GM18861 (cell line): Measurements from ENCODE around the gene WASF1.
"Not testable (repeated sequence)": the region's sequence is repeated elsewhere in the genome, so short reads cannot be mapped to it uniquely, and the experiment has no call there.

Experiments
- ATAC-seq: cut with Tn5 transposase; IDR thresholded peaks from one replicate; pipeline ENCODE4 v1.9.1; 2021; ENCODE audit not compliant: unreplicated experiment

WASF1 gene

DNA sequence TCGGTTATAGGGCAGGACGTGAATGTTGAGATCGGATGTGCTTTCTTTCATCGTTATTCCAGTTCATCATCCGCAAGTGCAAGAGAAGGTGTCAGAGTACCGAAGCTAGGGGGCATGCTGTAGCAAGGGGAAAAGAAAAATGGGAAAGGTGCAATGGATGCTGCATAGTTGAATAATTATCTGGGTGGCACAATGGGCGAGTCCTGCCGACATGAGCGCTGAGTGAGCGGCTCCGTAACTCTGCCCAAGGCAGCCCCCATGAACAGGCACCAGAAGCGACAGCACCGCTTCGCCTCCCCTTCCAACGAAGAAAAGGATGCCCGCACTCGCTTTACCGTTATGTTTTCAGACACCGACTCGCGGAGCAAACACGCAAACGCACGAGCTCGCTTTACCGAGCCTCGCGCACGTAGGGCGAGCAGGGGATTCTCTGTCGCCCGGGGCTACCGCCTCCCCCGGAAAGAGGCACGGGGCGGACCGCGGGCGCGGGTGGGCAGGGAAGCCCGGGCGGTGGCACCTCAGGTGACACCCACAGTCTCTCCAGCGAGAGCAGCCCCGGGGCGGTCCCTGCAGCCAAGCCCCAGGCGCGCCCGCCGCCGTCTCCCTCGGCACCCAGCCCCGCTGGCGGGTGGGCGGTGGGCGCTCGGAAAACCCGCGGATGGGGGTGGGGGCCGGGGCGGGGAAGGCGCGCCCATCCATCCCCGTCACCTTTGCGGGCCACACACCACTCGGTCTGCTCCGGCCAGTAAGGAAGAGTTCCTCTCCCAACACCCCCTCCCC is 654 bp downstream of the WASF1 start:
- no peak for ATAC-seq

DNA sequence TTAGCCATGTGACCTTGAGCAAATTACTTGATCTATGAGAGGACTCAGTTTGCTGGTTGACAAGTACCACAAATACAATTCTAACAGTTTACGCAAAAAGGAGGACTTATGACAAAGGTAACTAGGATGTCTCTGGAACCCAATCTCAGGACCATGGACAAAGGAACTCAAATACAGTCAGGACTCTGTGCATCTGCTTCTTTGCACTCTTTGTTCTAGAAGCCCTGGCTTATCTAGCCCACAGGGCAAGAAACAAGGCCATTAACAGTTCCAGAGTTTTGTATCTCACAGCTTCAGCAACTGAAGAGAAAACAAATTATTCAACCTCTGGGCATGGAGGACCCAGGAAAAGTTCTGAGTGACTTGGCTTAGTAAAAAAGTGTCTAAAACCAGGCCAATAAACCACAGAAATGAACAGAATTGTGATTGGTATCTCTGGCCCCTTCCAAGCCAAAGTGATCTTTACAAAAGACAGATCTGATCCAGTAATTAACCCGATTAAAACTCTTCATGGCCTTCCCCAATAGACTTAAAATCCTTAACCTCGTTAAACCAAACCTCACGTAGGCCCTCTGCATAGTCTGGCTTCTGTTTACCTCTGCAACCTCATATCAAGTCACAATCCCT is 5.9 kb downstream of the WASF1 start:
- ATAC-seq, result no peak

DNA sequence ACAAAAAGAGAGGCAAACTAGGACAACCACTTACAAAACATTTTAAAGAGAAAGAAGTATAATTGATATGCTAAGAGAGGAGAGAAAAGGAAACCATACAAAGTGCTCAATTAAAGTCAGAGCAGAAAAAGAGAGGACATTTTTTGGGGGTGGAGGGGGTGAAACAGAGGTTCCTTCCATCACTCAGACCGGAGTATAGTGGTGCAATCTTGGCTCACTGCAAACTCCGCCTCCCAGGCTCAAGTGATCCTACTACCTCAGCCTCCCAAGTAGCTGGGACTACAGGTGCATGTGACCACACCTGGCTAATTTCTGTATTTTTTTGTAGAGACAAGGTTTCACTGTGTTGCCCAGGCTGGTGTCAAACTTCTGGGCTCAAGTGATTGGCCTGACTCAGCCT is 9.4 kb downstream of the WASF1 start:
- no peak for ATAC-seq

DNA sequence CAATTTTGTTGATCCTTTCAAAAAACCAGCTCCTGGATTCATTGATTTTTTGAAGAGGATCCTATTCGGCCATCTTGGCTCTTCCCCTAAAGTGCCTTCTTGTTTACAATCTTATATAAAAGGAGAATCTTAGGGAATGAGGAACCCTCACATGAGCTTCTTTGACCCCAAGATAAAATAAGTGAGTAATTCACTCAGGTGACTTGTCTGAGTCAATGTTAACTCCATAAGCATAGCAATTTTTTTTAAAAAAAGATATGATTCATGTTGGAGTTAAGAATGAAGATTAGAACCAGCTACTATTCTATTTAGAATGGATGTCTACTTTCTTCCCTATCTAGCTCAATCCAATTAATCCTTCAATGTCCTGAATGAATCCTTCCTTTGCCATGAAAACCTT is 21.0 kb downstream of the WASF1 start:
- ATAC-seq, result no peak

DNA sequence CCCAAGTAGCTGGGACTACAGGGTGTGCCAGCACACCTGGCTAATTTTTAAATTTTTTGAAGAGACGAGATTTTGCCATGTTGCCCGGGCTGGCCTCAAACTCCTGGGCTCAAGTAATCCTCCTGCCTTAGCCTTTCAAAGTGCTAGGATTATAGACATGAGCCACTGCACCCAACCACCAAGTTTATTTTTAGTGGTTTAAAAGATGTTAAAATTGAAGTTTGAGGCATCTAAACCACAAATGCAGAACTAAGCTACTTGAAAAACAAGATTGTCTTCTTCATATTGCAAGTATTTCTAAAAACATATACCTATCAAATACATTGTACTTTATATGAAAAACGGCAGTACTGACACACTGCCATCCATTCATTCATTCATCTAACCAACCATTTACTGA is 31.6 kb downstream of the WASF1 start:
- no peak for ATAC-seq

DNA sequence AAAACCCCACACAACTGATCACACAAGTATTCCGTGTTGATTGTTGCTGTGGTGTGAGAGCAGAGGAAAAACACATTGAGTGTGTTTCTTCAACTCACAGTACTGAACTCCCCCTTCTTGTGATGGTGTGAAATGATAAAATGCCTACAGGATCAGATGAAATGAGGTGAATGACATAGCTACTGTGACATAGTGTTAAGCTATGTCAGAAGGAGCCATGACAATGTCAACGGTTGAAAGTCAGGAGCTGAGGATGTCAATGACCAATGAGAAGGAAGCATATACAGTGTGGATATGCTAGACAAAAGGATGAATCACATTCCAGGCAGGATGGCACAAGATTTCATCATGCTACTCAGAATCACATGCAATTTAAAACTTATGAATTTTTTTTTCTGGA is 38.8 kb downstream of the WASF1 start:
- no peak for ATAC-seq

DNA sequence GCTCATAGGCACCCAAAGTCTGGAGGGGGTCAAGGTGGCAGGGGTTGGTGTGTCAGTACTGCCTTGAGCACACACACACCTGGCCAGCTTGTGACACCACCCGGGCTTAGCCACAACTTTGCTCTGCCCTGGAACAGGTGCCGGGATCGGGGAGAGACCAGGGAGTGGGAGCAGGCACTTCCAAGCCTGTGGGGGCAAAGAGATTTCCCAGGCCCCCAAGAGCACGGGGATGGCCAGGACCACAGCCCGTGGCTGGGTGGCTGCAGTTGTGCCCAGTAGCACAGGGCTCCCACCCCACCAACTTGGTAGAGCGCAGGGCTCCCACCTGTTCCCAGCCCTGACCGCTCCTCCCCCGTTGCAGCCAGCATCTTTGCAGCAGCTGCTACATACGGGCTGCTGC is 40.4 kb downstream of the WASF1 start:
- ATAC-seq, result no peak

DNA sequence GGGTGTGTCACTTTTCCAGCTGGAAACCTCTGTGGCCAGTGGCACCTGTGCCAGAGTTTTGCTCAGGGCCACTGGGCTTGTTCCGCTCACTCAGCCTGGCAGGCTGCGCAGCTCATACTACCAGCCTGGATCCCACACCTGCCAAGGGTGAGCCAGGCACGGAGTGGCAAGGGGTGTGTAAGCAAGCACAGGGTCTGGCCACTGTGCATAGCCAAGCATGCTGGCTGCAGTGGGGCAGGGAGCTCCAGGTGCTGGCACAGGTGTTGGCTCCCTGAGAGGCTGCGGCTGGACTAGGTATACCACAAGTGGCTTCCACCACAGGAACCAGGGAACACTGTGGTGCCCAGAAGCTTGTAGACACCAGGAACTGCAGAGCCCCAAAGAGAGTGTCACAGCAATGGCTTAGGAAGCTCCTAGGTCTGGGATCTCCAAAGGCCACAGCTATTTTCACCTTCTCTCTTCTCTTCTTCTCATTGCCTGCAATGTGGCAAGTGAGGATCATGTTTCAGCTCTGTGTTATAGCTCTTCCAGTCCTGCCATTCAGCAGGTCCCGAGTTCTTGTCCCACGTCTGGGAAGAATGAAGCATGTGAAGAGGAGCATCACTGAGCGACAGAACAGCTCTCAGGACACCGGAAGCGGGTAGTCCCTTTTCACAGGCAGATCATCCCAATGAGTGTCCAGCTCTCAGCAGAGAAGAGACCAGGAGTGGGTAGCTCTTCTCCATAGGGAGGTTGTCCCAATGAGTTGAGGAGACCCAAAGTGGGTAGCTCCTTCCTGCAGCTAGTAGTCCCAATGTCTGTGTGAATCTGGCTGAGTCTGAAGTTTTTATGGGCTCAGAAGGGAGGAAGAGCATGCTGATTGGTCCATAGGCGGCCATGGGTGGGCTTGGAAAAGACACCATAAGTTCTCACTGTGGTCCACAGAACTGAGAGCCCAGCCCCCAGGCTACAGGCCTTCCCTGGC is 41.3 kb downstream of the WASF1 start:
- ATAC-seq, result no peak

DNA sequence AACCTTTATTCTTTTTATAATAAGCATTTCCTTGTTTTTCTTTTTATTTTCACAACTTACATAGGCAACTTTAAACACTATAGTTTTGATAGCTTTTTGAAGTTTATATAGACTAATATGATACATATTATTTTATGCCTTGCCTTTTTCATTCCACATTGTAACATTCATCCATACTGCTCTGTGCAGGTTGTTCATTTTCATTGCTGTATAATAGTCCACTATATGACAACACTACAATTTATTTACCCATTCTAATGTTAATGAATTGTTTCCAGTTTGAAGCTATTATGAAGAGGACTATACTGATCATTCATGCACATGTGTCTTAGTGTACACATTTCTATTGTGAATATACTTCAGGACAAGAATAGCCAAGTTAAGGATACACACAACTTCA is 49.1 kb downstream of the WASF1 start:
- no peak for ATAC-seq

DNA sequence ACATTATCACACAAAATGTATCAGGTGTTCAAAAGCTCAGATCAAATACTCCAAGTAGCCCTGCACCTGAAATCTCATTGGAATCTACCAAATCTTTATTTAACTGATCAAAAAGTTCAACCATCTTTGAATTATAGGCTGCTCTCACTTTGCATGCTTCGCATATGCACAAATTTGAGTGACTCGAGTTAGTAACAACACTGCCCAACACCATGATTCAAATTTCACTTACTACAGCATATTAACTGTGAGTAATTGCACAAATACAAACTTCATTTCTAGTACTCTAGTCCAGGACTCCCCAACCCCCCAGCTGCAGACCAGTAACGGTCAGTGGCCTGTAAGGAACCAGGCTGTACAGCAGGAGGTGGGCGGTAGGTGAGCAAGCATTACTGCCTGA is 51.1 kb downstream of the WASF1 start:
- no peak for ATAC-seq

DNA sequence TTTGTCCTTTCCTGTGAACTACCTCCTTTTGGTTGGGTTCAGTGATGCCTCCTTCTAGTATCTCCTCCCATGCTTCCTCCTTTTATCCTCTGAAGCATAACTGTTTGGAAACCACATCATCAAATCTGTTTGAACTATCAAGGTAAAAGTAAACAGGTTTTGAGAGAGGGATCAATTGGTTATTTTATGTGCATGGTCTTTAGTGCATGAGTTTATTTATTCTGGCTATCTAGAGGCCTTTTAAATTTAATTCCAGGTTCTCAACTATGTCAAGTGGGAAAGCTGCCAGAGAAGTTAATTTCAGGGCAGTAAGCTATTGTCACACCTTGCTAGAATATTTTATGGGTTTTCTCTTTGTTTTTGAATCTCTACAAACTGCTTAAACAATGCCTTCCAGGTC is 54.1 kb downstream of the WASF1 start:
- ATAC-seq, result no peak

DNA sequence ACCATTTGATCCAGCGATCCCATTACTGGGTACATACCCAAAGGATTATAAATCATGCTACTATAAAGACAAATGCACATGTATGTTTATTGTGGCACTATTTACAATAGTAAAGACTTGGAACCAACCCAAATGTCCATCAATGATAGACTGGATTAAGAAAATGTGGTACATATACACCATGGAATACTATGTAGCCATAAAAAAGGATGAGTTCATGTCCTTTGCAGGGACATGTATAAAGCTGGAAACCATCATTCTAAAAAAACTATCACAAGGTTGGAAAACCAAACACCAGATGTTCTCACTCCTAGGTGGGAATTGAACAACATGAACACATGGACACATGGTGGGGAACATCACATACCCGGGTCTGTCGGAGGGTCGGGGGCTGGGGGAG is 57.8 kb downstream of the WASF1 start:
- ATAC-seq, result not testable (repeated sequence)

DNA sequence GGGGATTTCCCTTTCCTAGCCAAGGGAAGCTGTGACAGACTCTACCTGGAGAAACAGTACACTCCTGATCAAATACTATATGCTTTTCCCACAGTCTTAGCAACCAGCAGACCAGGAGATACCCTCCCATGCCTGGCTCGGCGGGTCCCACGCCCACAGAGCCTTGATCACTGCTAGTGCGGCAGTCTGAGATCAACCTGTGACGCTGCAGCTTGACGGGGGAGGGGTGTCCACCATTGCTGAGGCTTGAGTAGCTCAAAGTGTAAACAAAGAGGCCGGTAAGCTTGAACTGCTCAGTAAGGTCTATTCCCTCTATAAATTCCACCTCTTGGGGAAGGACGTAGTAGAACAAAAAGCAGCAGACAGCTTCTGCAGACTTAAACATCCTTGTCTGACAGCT is 63.2 kb downstream of the WASF1 start:
- no peak for ATAC-seq

DNA sequence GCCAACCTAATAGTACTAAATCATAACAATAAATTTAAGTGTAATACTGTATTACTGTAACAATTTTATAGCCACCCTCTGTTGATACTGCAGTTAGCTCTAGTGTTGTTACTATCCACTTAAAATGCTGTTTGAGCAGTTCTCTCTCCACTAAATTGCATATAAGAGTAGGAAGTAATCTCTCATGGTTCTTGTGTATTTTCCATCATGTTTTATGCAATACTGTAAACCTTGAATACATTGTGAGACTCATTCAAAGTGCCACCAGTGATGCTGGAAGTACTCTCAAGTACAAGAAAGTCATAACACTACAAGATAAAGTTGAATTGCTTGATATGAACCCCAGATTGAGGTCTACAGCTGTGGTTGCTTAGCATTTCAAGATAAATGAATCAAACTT is 65.5 kb downstream of the WASF1 start:
- no peak for ATAC-seq

DNA sequence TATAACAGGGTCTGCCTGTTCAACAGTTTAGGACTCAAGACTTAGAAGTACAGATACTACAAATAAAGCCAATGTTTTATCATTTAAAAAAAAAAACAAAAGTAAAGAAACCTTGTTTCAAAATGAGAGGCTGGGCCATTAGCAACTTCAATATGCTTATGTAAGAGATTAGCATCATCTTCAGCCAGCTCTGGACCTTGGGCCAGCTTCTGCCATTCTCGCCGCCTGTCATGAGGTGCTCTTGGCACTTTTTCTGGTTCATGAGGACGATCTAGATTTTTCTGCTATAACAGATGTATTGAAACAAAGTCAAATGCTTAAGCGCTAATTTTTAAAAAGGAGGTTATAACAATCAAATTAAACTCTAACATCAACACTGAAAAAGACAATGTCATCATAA is 74.2 kb downstream of the WASF1 start:
- no peak for ATAC-seq

DNA sequence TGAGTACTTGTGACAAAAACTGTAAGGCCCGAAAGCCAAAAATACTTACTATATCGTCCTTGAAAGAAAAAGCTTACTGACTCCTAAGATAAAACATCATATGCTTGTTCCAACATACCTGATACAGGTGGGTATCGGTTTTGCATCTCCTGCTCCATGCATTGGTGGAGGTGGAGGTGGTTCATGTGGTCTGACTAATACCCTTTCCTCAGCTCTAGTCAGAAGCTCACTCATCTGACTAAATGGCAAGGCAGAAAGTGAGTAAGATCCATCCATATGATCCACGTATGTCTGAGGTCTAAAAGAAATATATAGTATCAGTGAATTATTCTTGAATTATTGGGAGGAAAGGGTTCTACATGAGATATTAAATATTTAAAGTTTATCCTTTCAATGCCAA is 76.2 kb downstream of the WASF1 start:
- no peak for ATAC-seq

DNA sequence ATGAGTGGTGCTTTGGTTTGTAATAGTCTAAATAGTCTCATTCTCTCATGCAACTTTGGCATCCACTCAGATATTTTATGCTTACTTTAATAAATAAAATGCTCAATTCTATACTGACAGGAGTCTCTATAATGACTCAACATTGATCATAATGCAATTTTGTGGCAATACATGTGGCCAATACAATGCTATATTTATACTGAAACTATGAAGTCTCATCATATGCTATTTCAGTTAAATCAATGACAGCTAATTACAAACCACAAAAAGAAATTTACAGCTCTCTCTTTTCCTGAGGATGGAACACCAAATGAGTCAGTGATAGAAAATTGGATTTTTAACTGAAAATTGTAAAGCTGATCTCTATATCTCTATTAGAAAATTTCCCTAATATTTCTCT is 77.1 kb downstream of the WASF1 start:
- ATAC-seq, result no peak

DNA sequence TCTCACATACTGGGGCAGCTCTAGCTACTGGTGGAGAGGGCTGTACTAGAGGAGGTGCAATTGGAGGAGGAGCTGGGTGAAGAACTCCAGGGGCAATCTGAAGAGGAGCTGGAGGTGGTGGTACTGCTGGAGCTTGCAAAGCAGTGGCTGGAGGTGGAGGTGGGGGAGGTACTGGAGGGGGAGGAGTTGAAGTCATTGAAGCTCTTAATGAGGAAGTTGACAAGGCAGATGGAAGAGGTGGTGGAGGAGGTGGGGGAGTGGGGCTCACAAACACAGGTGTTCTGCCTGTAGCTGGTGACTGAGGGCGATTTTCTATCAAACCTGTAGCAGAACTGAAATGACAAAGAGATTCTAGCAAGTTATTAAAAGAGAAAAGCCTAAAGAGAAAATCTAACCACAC is 77.6 kb downstream of the WASF1 start:
- no peak for ATAC-seq

DNA sequence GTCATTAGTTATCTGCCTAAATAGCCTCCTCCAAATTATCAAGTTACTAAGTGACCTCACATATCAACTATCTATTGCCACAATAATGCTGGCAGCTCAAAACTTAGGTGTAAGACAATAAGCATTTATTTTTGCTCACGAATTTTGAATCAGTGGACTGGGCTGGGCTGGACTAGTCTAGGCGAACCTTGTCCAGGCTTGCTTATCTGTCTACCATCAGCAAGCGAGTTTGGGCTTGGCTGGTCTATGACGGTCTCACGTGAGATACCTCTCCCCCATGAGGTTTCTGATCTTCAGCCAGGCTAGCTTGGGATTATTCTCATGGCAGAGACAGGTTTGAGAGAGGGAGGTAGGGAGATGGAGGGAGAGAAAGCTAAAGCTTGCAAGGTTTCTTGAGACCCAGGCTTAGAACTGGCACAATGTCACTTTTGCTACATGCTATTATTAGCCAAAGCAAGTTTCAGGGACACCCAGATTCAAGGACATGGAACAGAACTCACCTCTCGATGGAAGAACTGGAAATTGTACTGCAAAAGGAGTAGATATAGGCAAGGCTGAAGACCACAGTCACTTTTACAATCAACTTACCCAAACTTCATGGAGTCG is 80.9 kb downstream of the WASF1 start:
- ATAC-seq, result no peak

DNA sequence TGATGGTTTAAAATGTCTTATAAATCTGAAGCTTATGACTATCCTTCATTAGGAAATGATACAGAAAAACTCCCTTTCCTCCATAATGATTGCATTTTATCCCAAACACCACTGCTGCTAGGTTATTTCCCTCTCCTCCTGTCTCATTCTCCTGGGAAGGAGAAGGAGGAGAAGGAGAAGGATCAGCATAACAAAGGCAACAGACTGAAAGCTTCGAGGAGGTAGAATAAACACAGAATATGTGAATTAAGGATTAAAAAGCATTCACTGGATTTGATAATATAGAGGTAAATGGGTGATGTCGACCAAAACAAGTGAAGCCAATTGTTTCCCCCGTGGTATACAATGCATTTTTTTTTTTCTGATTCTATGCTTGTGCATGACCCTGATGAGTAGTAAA is 82.0 kb downstream of the WASF1 start:
- ATAC-seq, result no peak

DNA sequence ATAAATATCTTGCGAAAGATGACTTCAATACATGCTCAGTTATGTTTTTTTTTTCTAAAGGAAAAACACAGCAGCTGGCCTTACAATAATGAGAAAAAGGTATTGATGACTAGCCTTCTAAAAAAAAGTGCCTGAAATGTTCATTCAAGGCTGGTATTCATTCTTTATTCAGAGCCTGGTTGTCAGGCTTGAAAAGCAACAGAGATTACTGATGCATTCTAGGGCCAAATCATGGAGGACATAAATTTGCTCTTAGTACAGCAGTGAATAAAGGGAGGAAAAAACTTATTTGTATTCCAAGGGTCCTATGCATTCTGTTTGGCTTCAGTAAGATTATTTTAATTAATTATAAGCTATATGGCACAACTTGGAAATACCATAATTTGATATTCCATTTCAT is 83.5 kb downstream of the WASF1 start:
- no peak for ATAC-seq
